GM12891 (cell line): ENCODE data around the gene MOB3C.

Source experiments
- POLR2A ChIP-seq: IDR thresholded peaks from 2 replicates; pipeline ENCODE4 v1.6.1; 2011; ENCODE audit warnings: low read depth, low read length, control low read depth
- POLR2AphosphoS5 ChIP-seq: IDR thresholded peaks from 2 replicates; pipeline ENCODE4 v1.6.1; 2011; ENCODE audit warnings: low read depth, low read length, control low read depth
- TAF1 ChIP-seq: IDR thresholded peaks from 2 replicates; pipeline ENCODE4 v1.6.1; 2011; ENCODE audit warnings: low read depth, low read length, control low read depth

DNA sequence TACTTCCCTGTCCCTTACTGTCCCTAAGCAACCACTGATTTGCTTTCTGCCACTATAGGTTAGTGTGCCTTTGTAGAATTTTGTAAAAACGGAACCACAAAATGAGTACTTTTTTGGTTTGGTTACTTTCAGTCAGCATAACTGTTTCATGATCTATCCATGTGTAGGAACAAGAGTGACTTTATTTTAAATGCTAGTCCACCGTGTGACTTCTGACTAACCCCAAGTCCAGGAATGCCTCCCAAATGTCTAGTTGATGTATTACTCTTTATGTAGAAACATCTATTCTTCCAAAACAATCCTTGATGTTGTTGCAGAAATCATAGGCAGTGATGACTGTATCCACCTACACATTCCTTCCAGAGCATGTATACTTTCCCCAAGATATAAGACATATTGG, 30.2 kb upstream of the MOB3C start:
- no peak for TF ChIP-seq POLR2AphosphoS5
- TF ChIP-seq POLR2A, result no peak
- TF ChIP-seq TAF1, result no peak
